ENCODE data around the gene TMEM272.

DNA sequence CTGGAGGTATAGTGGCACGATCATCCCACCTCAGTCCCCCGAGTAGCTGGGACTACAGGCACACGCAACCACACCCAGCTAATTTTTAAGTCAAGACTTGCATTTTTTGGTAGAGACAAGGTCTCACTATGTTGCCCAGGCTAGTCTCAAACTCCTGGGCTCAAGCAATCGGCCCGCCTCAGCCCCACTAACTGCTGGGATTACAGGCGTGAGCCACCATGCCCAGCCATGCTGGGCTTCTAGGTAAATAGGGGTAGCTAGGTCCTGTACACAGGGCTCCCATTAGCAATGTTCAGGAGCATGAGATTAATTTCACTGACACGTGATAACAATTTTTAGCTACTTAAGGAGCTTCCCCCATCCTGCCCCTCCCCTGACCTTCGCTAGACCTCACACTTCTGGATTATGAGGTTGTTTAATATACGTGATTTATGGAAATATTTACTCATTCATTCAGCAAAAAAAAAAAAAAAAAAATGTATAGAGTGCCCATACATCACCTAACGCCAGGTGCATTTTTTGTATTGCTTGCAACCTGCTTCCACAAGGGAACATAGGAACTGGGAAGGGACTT, 19.2 kb downstream of the TMEM272 start:
- TF ChIP-seq HDAC2 (IDR thresholded peaks at IDR 0.05): no peak
- TF ChIP-seq CTCF (IDR thresholded peaks at IDR 0.05 in 2 of 3, conservative IDR thresholded peaks at IDR 0.05 in 1 of 3; ENCODE audit: insufficient read depth in 2 of 3, low read depth in 1 of 3, low read length in 3 of 3): no peak
- no peak for TF ChIP-seq SIRT6 (IDR thresholded peaks at IDR 0.05; ENCODE audit: low read depth, low read length)
- TF ChIP-seq, protein P1, sequence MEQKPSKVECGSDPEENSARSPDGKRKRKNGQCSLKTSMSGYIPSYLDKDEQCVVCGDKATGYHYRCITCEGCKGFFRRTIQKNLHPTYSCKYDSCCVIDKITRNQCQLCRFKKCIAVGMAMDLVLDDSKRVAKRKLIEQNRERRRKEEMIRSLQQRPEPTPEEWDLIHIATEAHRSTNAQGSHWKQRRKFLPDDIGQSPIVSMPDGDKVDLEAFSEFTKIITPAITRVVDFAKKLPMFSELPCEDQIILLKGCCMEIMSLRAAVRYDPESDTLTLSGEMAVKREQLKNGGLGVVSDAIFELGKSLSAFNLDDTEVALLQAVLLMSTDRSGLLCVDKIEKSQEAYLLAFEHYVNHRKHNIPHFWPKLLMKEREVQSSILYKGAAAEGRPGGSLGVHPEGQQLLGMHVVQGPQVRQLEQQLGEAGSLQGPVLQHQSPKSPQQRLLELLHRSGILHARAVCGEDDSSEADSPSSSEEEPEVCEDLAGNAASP (IDR thresholded peaks at IDR 0.05): no peak
- no peak for TF ChIP-seq GATA2 (CRISPR knock-in tag; IDR thresholded peaks at IDR 0.05)
- no peak for TF ChIP-seq CBX3 (IDR thresholded peaks at IDR 0.05; ENCODE audit: borderline replicate concordance in 1 of 2, low read length in 2 of 2)
- TF ChIP-seq ZC3H11A (IDR thresholded peaks at IDR 0.05; ENCODE audit: low read depth, low read length): no peak
- TF ChIP-seq RNF219 (CRISPR knock-in tag; IDR thresholded peaks at IDR 0.05): no peak
- no peak for TF ChIP-seq SMC3 (conservative IDR thresholded peaks at IDR 0.05; ENCODE audit: insufficient read depth, low read depth, low read length)
- no peak for TF ChIP-seq FOXP1 (CRISPR knock-in tag; IDR thresholded peaks at IDR 0.05)
- no peak for TF ChIP-seq CHD2 (IDR thresholded peaks at IDR 0.05; ENCODE audit: low read depth, low read length)
- no peak for TF ChIP-seq RFX5 (IDR thresholded peaks at IDR 0.05; ENCODE audit: low read depth, low read length)
